HL-60 (cell line): ENCODE results near the gene NOS3.
A peak's percentile ranks its signal among the peaks of the same experiment; 100 is the strongest.

Experiments
- DNase-seq, 2 experiments: peaks; one replicate each; pipeline ENCODE4 v3.0.0-alpha.2; 2010 to 2020; ENCODE audit warnings: low read depth in 1 of 2, low spot score in 1 of 2
- H3K27ac ChIP-seq: fragments of 250-450 bp; sonication (Bioruptor Pico); replicated peaks from 2 replicates; pipeline ENCODE4 v1.5.1; 2020; ENCODE audit warnings: mild to moderate bottlenecking, moderate library complexity
- H3K27me3 ChIP-seq: fragments of 250-450 bp; sonication (Bioruptor Pico); 2 replicates; pipeline ENCODE4 v1.5.1; 2021; ENCODE audit warnings: mild to moderate bottlenecking, moderate library complexity; ENCODE audit not compliant: insufficient read depth, poor library complexity, severe bottlenecking
- H3K4me3 ChIP-seq: replicated peaks from 2 replicates; pipeline ENCODE4 v1.5.1; 2011; ENCODE audit warnings: mild to moderate bottlenecking, control low read depth, low read length; ENCODE audit not compliant: insufficient read depth
- GABPA ChIP-seq: IDR thresholded peaks from 2 replicates; pipeline ENCODE4 v1.6.1; 2012; ENCODE audit warnings: low read depth
- POLR2AphosphoS5 ChIP-seq: IDR thresholded peaks from 2 replicates; pipeline ENCODE4 v1.6.1; 2012; ENCODE audit warnings: low read depth
- SPI1 ChIP-seq: IDR thresholded peaks from 2 replicates; pipeline ENCODE4 v1.6.1; 2012; ENCODE audit warnings: low read depth, mild to moderate bottlenecking, borderline replicate concordance
- TF ChIP-seq, protein P1 (sequence below): IDR thresholded peaks from 2 replicates; pipeline ENCODE4 v1.6.1; 2012; ENCODE audit warnings: low read depth; ENCODE audit not compliant: insufficient replicate concordance
- TF ChIP-seq, protein P2 (sequence below): IDR thresholded peaks from one replicate; pipeline ENCODE4 v1.5.1; 2011; ENCODE audit warnings: low read length, control low read depth, inconsistent platforms; ENCODE audit not compliant: insufficient read depth

The NOS3 gene

GRCh38 chr7:150958597-150958996 is 32.2 kb upstream of the NOS3 start:
- H3K27me3 ChIP-seq: peaks cover 11% of the 10 kb centered on the region
- H3K27ac ChIP-seq: no peak overlapping the region
- no peak for DNase-seq
- TF ChIP-seq GABPA (no peak), POLR2AphosphoS5 (no peak), SPI1 (no peak)
- TF ChIP-seq, protein P1, sequence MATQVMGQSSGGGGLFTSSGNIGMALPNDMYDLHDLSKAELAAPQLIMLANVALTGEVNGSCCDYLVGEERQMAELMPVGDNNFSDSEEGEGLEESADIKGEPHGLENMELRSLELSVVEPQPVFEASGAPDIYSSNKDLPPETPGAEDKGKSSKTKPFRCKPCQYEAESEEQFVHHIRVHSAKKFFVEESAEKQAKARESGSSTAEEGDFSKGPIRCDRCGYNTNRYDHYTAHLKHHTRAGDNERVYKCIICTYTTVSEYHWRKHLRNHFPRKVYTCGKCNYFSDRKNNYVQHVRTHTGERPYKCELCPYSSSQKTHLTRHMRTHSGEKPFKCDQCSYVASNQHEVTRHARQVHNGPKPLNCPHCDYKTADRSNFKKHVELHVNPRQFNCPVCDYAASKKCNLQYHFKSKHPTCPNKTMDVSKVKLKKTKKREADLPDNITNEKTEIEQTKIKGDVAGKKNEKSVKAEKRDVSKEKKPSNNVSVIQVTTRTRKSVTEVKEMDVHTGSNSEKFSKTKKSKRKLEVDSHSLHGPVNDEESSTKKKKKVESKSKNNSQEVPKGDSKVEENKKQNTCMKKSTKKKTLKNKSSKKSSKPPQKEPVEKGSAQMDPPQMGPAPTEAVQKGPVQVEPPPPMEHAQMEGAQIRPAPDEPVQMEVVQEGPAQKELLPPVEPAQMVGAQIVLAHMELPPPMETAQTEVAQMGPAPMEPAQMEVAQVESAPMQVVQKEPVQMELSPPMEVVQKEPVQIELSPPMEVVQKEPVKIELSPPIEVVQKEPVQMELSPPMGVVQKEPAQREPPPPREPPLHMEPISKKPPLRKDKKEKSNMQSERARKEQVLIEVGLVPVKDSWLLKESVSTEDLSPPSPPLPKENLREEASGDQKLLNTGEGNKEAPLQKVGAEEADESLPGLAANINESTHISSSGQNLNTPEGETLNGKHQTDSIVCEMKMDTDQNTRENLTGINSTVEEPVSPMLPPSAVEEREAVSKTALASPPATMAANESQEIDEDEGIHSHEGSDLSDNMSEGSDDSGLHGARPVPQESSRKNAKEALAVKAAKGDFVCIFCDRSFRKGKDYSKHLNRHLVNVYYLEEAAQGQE: no peak
- H3K4me3 ChIP-seq: no peak overlapping the region

DNA sequence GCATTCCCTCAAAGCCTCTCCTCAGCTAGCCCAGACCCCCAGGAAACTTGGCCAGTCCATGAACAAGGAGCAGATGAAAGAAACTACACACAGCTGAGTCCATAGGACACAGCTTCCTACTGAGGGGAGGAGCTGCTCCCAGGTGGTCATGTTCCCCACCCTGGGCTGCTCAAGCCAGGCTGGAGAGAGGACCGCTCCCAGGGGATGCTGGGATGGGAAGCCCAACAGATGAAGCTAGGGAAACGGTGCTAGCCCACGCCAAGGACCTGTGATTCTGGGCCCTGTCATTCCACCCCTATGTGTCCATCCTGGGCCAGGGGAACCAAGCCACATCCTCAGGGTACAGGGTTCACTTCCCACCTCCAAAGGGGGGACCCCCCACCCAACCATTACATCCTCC is 31.7 kb upstream of the NOS3 start:
- no peak overlapping the region for H3K4me3 ChIP-seq
- H3K27ac ChIP-seq: no peak overlapping the region
- TF ChIP-seq, protein P2, sequence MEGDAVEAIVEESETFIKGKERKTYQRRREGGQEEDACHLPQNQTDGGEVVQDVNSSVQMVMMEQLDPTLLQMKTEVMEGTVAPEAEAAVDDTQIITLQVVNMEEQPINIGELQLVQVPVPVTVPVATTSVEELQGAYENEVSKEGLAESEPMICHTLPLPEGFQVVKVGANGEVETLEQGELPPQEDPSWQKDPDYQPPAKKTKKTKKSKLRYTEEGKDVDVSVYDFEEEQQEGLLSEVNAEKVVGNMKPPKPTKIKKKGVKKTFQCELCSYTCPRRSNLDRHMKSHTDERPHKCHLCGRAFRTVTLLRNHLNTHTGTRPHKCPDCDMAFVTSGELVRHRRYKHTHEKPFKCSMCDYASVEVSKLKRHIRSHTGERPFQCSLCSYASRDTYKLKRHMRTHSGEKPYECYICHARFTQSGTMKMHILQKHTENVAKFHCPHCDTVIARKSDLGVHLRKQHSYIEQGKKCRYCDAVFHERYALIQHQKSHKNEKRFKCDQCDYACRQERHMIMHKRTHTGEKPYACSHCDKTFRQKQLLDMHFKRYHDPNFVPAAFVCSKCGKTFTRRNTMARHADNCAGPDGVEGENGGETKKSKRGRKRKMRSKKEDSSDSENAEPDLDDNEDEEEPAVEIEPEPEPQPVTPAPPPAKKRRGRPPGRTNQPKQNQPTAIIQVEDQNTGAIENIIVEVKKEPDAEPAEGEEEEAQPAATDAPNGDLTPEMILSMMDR: no peak
- TF ChIP-seq, protein P1: peak; percentile 3
- H3K27me3 ChIP-seq: peaks cover 11% of the 10 kb centered on the region
- DNase-seq: no peak

DNA sequence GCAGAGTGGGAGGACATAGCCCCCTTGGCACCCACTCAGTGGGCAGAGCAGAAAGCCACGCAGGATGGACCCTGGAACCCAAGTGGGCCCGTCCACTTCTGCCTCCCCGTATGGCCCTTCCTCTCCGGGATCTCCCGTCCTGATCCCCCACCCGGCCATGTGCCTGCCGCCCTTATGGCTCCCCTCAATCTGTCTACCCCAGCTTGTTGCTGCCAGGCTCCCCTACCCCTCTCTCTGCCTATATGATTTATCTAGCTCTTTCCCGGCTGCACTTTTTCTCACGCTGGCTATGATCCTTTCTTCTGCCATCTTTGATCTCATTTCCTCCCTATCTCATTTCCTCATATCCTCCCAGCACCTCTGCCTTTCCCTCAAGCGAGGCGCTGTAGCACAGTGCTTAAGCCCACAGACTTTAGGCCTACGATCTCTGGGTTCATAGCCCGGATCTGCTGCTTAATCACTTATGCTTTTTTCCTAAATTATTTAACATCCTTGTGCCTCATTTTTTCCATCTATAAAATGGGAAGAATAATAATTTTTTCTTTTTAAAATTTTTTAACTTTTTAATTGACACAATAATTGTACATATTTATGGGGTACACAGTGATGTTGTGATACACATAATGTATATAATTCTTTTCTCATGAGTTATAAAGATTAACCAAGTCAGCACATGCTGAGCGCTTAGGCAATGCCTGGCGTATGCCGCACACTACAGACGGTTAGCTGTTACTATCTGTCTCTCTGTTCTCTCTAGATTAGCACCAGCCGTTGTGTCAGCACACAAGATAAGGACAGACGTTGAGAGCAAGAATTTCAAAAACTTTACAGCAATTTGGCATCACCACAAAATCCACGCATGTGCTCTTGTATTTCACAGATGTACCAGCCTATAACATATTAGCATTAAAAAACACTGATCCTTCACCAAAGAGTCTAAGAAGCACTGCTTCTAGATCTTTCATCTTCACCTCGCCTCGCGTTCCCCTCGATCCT is 30.8 kb upstream of the NOS3 start:
- peak in 1 of 2 experiments; percentile 29 for DNase-seq

More for the DNA sequence above, 30.8 kb upstream of the NOS3 start:
- Histone ChIP-seq H3K4me3 (no peak overlapping the region), H3K27ac (no peak overlapping the region), H3K27me3 (peaks cover 11% of the 10 kb centered on the region)
- TF ChIP-seq, protein P1: no peak
- no peak; the same call in 1 of the 2 replicates for TF ChIP-seq SPI1
- TF ChIP-seq, protein P2: no peak
- TF ChIP-seq GABPA: no peak
- TF ChIP-seq POLR2AphosphoS5: no peak
